GM12878 (cell line): ENCODE measurements around the gene MAPKAPK2. TPM values are rescaled to one million over a fixed set of nuclear protein-coding genes. Genes with fewer than 3 reads are reported as not detected.

ENCODE experiments used
- ATAC-seq: fragments of 200-7000 bp; cut with Tn5 transposase; 3 replicates; pipeline ENCODE4 v1.9.1; 2020; ENCODE audit warnings: mild to moderate bottlenecking, moderate library complexity
- BruUV-seq: library from RNA; stranded (reverse); fragments of 400-500 nt; replicated peaks from 2 replicates; lab custom pipeline; 2021; lab: Mats Ljungman, UMichigan
- CTCF ChIA-PET: fragments of 300-600 bp; sonication (Branson Sonifier 250); formaldehyde crosslinking; extraction: SDS; loops from one replicate; lab custom pipeline; 2021; ENCODE audit warnings: inconsistent platforms; lab: Yijun Ruan, JAX
- POLR2A ChIA-PET: fragments of 350-600 bp; formaldehyde crosslinking; extraction: SDS; loops from one replicate; lab custom pipeline; 2021; ENCODE audit warnings: inconsistent platforms; lab: Charles Lee
- RAD21 ChIA-PET: fragments of 300-600 bp; sonication (Branson Sonifier 250); formaldehyde crosslinking; loops from one replicate; lab custom pipeline; 2023; ENCODE audit warnings: antibody characterized with exemption; ENCODE audit not compliant: unreplicated experiment; lab: Charles Lee
- SMC1A ChIA-PET: fragments of 300-600 bp; sonication (Branson Sonifier 250); formaldehyde crosslinking; loops from one replicate; lab custom pipeline; 2023; ENCODE audit not compliant: unreplicated experiment, uncharacterized antibody; lab: Charles Lee
- DNase-seq: peaks from one replicate; pipeline ENCODE4 v3.0.0-alpha.2; 2011; ENCODE audit warnings: low read depth, low spot score
- FAIRE-seq: peaks from 3 replicates; lab custom pipeline; 2011; peaks lifted over from hg19 to GRCh38; lab: Jason Lieb, UNC
- H2AFZ ChIP-seq: 2 replicates; pipeline ENCODE4 v1.6.0; 2011; ENCODE audit warnings: low read depth, low read length, control low read depth; ENCODE audit not compliant: control insufficient read depth
- H3K27ac ChIP-seq: 2 replicates; pipeline ENCODE4 v1.5.1; 2011; ENCODE audit warnings: control low read depth; ENCODE audit not compliant: control insufficient read depth, insufficient read depth
- H3K27me3 ChIP-seq, 2 experiments: replicated peaks in 1 of 2; 2 replicates each; pipeline versions ENCODE4 v1.6.0 to v1.6.1; 2011; ENCODE audit warnings: low read length in 1 of 2; ENCODE audit not compliant: control insufficient read depth in 2 of 2, insufficient read depth in 2 of 2
- H3K36me3 ChIP-seq, 2 experiments: 2 replicates each; pipeline ENCODE4 v1.5.1; 2011; ENCODE audit warnings: low read length in 1 of 2; ENCODE audit not compliant: control insufficient read depth in 2 of 2, insufficient read depth in 2 of 2
- H3K4me1 ChIP-seq: 2 replicates; pipeline ENCODE4 v1.6.1; 2011; ENCODE audit warnings: mild to moderate bottlenecking, low read length, moderate library complexity, mixed read lengths; ENCODE audit not compliant: control insufficient read depth, insufficient read depth
- H3K4me2 ChIP-seq: 2 replicates; pipeline ENCODE4 v1.6.0; 2011; ENCODE audit warnings: control low read depth; ENCODE audit not compliant: control insufficient read depth, insufficient read depth
- H3K4me3 ChIP-seq: fragments of 200-600 bp; sonication (generic); 2 replicates; pipeline ENCODE4 v1.5.1; 2016
- H3K79me2 ChIP-seq: 2 replicates; pipeline ENCODE4 v1.6.0; 2011; ENCODE audit warnings: low read length; ENCODE audit not compliant: control insufficient read depth, insufficient read depth
- H3K9ac ChIP-seq: 2 replicates; pipeline ENCODE4 v1.8.0; 2011; ENCODE audit warnings: low read length, control low read depth, mixed read lengths; ENCODE audit not compliant: control insufficient read depth, insufficient read depth
- H3K9me3 ChIP-seq: replicated peaks from 3 replicates; pipeline ENCODE4 v1.5.1; 2011; ENCODE audit warnings: mild to moderate bottlenecking, low read length; ENCODE audit not compliant: control insufficient read depth, insufficient read depth
- H4K20me1 ChIP-seq: 2 replicates; pipeline ENCODE4 v1.6.0; 2011; ENCODE audit not compliant: control insufficient read depth, insufficient read depth
- EED ChIP-seq: sonication (generic); IDR thresholded peaks from 2 replicates; pipeline ENCODE4 v1.6.1; 2016; ENCODE audit warnings: antibody characterized with exemption, low read depth
- MEF2B ChIP-seq: fragments of 450-650 bp; IDR thresholded peaks from 2 replicates; pipeline ENCODE4 v1.6.1; 2018; ENCODE audit warnings: mild to moderate bottlenecking, moderate library complexity; ENCODE audit not compliant: partially characterized antibody, poor library complexity, severe bottlenecking
- MXI1 ChIP-seq: fragments of 150-350 bp; IDR thresholded peaks from 2 replicates; pipeline ENCODE4 v1.6.1; 2011; ENCODE audit warnings: low read depth, mild to moderate bottlenecking, inconsistent platforms, low read length, improper control_type of control experiment
- MYB ChIP-seq: fragments of 150-350 bp; IDR thresholded peaks from 2 replicates; pipeline ENCODE4 v1.6.1; 2014; ENCODE audit warnings: mild to moderate bottlenecking, low read depth, low read length, borderline replicate concordance
- SMAD1 ChIP-seq: fragments of 450-650 bp; IDR thresholded peaks from 2 replicates; pipeline ENCODE4 v1.6.1; 2018; ENCODE audit warnings: mild to moderate bottlenecking, low read depth; ENCODE audit not compliant: partially characterized antibody
- SP1 ChIP-seq: IDR thresholded peaks from one replicate; pipeline ENCODE4 v1.6.1; 2011; ENCODE audit warnings: low read depth, low read length
- STAT3 ChIP-seq: IDR thresholded peaks from 2 replicates; pipeline ENCODE4 v1.6.1; 2011; ENCODE audit warnings: low read depth, low read length, improper control_type of control experiment
- TCF7 ChIP-seq: IDR thresholded peaks from 2 replicates; pipeline ENCODE4 v1.6.1; 2014; ENCODE audit warnings: antibody characterized with exemption, borderline replicate concordance
- ZSCAN29 ChIP-seq: fragments of 450-650 bp; IDR thresholded peaks from 2 replicates; pipeline ENCODE4 v1.6.1; 2017; ENCODE audit warnings: mild to moderate bottlenecking, moderate library complexity
- ZZZ3 ChIP-seq: IDR thresholded peaks from 2 replicates; pipeline ENCODE4 v1.6.1; 2011; ENCODE audit warnings: low read depth; ENCODE audit not compliant: control insufficient read depth, insufficient read length
- WGBS: methylation state at CpG from one replicate; pipeline ENCODE4 v1.1.6; 2016; ENCODE audit warnings: low lambda C conversion rate; ENCODE audit not compliant: insufficient replicate concordance, insufficient coverage; ENCODE audit errors: missing lambda C conversion rate; 5-methylcytosine and 5-hydroxymethylcytosine counted together
- in situ Hi-C: fragments of 300-500 bp; cut with MboI; formaldehyde crosslinking; loops from 9 replicates; pipeline ENCODE4 v1.14.3; 2018; ENCODE audit warnings: mixed read lengths
- intact Hi-C: fragments of 100-400 bp; cut with micrococcal nuclease; formaldehyde crosslinking; loops from one replicate; pipeline ENCODE4 v1.14.2; 2022; ENCODE audit not compliant: unreplicated experiment
- polyA plus RNA-seq, 11 experiments: library from polyadenylated mRNA; depleted of rRNA in 4 of 11; unstranded in 6 of 11; stranded (reverse) in 5 of 11; fragments of >200 nt; fragmentation: Nextera tagmentation in 4 of 11; fragmentation: Illumina TruSeq in 1 of 11; extraction: Ambion mirVana in 4 of 11; extraction: Trizol in 1 of 11; gene quantifications; 1 replicate in 1 of 11; 2 replicates in 10 of 11; pipeline versions ENCODE4 v1.2.1 to v1.2.3, GENCODE V29; 2011 to 2016; ENCODE audit warnings: inconsistent platforms in 2 of 11, missing spikeins in 2 of 11, low read depth in 1 of 11
- total RNA-seq, 4 experiments: library from RNA; depleted of rRNA in 3 of 4; stranded (reverse); fragments of >200 nt in 3 of 4; fragmentation: Illumina TruSeq in 1 of 4; extraction: Trizol in 1 of 4; gene quantifications; 2 replicates each; pipeline versions ENCODE4 v1.2.1 to v1.2.3, GENCODE V29; 2013 to 2021
- TF ChIP-seq, protein P1 (sequence below): fragments of 450-650 bp; IDR thresholded peaks from 2 replicates; pipeline ENCODE4 v1.6.1; 2016; ENCODE audit warnings: mild to moderate bottlenecking
- TF ChIP-seq, protein P2 (sequence below): IDR thresholded peaks from 2 replicates; pipeline ENCODE4 v1.6.1; 2011; ENCODE audit warnings: low read depth, mild to moderate bottlenecking, low read length, moderate library complexity, borderline replicate concordance; ENCODE audit errors: extremely low read depth

Gene MAPKAPK2
- total and polyA plus RNA-seq, 10 of the 15 experiments (the other 5 are each of a cell fraction or from before 2014, with no cell fraction given) = 0.72 to 92.2 (median 49.3) TPM

DNA sequence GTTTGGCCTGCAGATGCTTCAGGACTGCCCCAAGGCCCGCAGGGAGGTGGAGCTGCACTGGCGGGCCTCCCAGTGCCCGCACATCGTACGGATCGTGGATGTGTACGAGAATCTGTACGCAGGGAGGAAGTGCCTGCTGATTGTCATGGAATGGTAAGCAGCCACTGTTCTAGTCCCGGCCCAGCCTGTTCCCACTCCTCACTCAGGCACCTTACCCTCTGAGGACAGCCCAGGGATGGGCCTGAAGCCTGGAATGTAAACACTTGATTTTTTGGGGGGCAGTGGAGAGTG, 43.9 kb downstream of the MAPKAPK2 start:
- 98% methylated on average over 9 of the region's 9 CpGs for WGBS
- no TSS peak for BruUV-seq
- Histone ChIP-seq H3K9ac (no peak overlapping the region), H3K27ac (no peak overlapping the region), H3K9me3 (no peaks in the 10 kb centered on the region), H3K4me1 (peaks cover 22% of the 10 kb centered on the region), H3K27me3 (no peaks in the 10 kb centered on the region), H3K36me3 (peaks cover 20 to 38% of the 10 kb centered on the region in 2 experiments), H3K79me2 (peaks cover 30% of the 10 kb centered on the region), H2AFZ (no peak overlapping the region), H4K20me1 (peaks cover under 1% of the 10 kb centered on the region; the same call in 1 of the 2 replicates), H3K4me3 (no peak overlapping the region), H3K4me2 (no peak overlapping the region)
- ChIA-PET POLR2A (no interaction called here), CTCF (interaction anchor here (1.0 to 20.3 kb wide), 4 partner anchors 42 to 253 kb away, joined by 3 to 805 read pairs (median 50); partner anchors contain the start of gene IL19), SMC1A (interaction anchor here (0.9 to 2.8 kb wide), 2 partner anchors 10 to 64 kb away, joined by 3 to 14 read pairs; no protein-coding TSS in a partner anchor), RAD21 (interaction anchor here (4.1 kb wide), 1 partner anchor 80 kb away, joined by 35 read pairs; no protein-coding TSS in a partner anchor)
- in situ Hi-C loops = loop anchor here (5.0 kb wide), 2 partner anchors 184 to 249 kb away; no protein-coding TSS in a partner anchor
- intact Hi-C loops = loop anchor here (10.0 kb wide), 1 partner anchor 94 kb away; the partner anchor contains the start of gene DYRK3
- no peak for DNase-seq
- ATAC-seq = no peak
- no peak for TF ChIP-seq MEF2B
- FAIRE-seq = no peak

DNA sequence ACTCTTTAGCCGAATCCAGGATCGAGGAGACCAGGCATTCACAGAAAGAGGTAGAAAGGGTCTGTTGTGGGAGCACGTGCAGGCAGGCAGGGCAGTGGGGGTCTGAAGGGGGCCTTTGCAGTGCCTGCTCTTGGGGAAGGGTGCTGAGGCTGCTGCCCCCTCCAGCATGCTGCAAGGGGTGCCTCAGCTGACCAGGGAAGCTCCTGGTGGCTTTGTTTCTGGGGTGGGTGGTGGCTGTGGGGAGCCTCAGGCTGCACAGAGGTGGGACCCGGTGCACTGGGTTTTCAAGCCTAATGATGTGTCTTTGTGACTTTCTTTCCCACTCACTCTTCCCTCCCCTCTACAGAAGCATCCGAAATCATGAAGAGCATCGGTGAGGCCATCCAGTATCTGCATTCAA, 44.3 kb downstream of the MAPKAPK2 start:
- ATAC-seq (no peak), DNase-seq (no peak), FAIRE-seq (no peak)
- intact Hi-C loops (loop anchor here (10.0 kb wide), 1 partner anchor 94 kb away; the partner anchor contains the start of gene DYRK3), in situ Hi-C loops (loop anchor here (5.0 kb wide), 2 partner anchors 183 to 248 kb away; no protein-coding TSS in a partner anchor)
- ChIA-PET CTCF (interaction anchor here (1.4 to 20.3 kb wide), 4 partner anchors 9 to 252 kb away, joined by 3 to 805 read pairs (median 24); no protein-coding TSS in a partner anchor), RAD21 (interaction anchor here (4.1 kb wide), 1 partner anchor 80 kb away, joined by 35 read pairs; no protein-coding TSS in a partner anchor), POLR2A (no interaction called here), SMC1A (interaction anchor here (0.9 to 1.3 kb wide), 2 partner anchors 9 to 98 kb away, joined by 3 to 4 read pairs; no protein-coding TSS in a partner anchor)
- Histone ChIP-seq H2AFZ (no peak overlapping the region), H3K27ac (no peak overlapping the region), H3K9me3 (no peaks in the 10 kb centered on the region), H3K4me1 (peaks cover 20% of the 10 kb centered on the region), H3K4me2 (no peak overlapping the region), H3K9ac (no peak overlapping the region), H3K36me3 (peaks cover 20 to 41% of the 10 kb centered on the region in 2 experiments), H4K20me1 (peaks cover 3% of the 10 kb centered on the region), H3K79me2 (peaks cover 28% of the 10 kb centered on the region), H3K4me3 (no peak overlapping the region), H3K27me3 (no peaks in the 10 kb centered on the region)
- BruUV-seq = no TSS peak
- 83% methylated on average over 6 of the region's 6 CpGs for WGBS
- no peak for TF ChIP-seq ZZZ3
- no peak for TF ChIP-seq TCF7
- TF ChIP-seq, protein P1, sequence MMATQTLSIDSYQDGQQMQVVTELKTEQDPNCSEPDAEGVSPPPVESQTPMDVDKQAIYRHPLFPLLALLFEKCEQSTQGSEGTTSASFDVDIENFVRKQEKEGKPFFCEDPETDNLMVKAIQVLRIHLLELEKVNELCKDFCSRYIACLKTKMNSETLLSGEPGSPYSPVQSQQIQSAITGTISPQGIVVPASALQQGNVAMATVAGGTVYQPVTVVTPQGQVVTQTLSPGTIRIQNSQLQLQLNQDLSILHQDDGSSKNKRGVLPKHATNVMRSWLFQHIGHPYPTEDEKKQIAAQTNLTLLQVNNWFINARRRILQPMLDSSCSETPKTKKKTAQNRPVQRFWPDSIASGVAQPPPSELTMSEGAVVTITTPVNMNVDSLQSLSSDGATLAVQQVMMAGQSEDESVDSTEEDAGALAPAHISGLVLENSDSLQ = no peak
- TF ChIP-seq MXI1 = no peak
- TF ChIP-seq MYB = no peak
- TF ChIP-seq SMAD1 = no peak
- no peak for TF ChIP-seq EED
- no peak for TF ChIP-seq SP1
- TF ChIP-seq, protein P2, sequence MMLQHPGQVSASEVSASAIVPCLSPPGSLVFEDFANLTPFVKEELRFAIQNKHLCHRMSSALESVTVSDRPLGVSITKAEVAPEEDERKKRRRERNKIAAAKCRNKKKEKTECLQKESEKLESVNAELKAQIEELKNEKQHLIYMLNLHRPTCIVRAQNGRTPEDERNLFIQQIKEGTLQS = no peak
- no peak for TF ChIP-seq ZSCAN29
- TF ChIP-seq STAT3 = no peak
